Stimulated activated CD4-positive, alpha-beta T cell treated with anti-CD3 and anti-CD28 coated beads, Interleukin-4, amount 100 ng/mL, for 48 hours (primary cell): Measurements from ENCODE around the gene NGB.
"Not testable (repeated sequence)": the region's sequence is repeated elsewhere in the genome, so short reads cannot be mapped to it uniquely, and the experiment has no call there.

Experiments used
- DNase-seq, 2 donors: peaks; one replicate each; pipeline ENCODE4 v3.0.0-alpha.2; 2020; ENCODE audit warnings: low read depth in 2 of 2

Gene NGB

GRCh38 chr14:77296155-77296554, 25.1 kb upstream of the NGB start:
- DNase-seq = no peak

- DNase-seq = no peak
These were observed 19.7 kb upstream of the NGB start for GRCh38 chr14:77290705-77291104.

GRCh38 chr14:77286576-77286975, 15.6 kb upstream of the NGB start:
- no peak for DNase-seq

GRCh38 chr14:77284466-77284865, 13.5 kb upstream of the NGB start:
- no peak for DNase-seq

- no peak for DNase-seq
These were observed 13.1 kb upstream of the NGB start for GRCh38 chr14:77284066-77284465.

- DNase-seq = no peak
These were observed 10.9 kb upstream of the NGB start for GRCh38 chr14:77281852-77282410.

GRCh38 chr14:77280921-77281320, 9.9 kb upstream of the NGB start:
- DNase-seq = not testable (repeated sequence)

- DNase-seq = no peak
These were observed 8.7 kb upstream of the NGB start for GRCh38 chr14:77279719-77280118.

GRCh38 chr14:77278461-77279230, 7.6 kb upstream of the NGB start:
- DNase-seq = no peak

GRCh38 chr14:77276959-77277358, 6.0 kb upstream of the NGB start:
- DNase-seq = no peak

- DNase-seq = no peak
These were observed 5.4 kb upstream of the NGB start for GRCh38 chr14:77276295-77276935.

- no peak for DNase-seq
These were observed 4.6 kb upstream of the NGB start for GRCh38 chr14:77275601-77276017.

- DNase-seq = no peak
These were observed 4.1 kb upstream of the NGB start for GRCh38 chr14:77275041-77275580.

- no peak for DNase-seq
These were observed 2.8 kb upstream of the NGB start for GRCh38 chr14:77273796-77274195.

- no peak for DNase-seq
These were observed 1.3 kb upstream of the NGB start for GRCh38 chr14:77272261-77272660.

- no peak for DNase-seq
These were observed 469 bp downstream of the NGB start for GRCh38 chr14:77270361-77271112.

GRCh38 chr14:77268989-77269600, 1.9 kb downstream of the NGB start:
- DNase-seq = no peak

GRCh38 chr14:77267937-77268699, 2.9 kb downstream of the NGB start:
- no peak for DNase-seq

- no peak for DNase-seq
These were observed 4.7 kb downstream of the NGB start for GRCh38 chr14:77266336-77266735.

GRCh38 chr14:77265561-77266335, 5.3 kb downstream of the NGB start:
- no peak for DNase-seq
